Measurements from ENCODE around the gene MAGEF1. TPM values are rescaled to one million over a fixed set of nuclear protein-coding genes. Genes with fewer than 3 reads are reported as not detected.

MAGEF1 gene
- total and polyA plus RNA-seq, 9 donors, result 28.3 to 48.7 (median 39.7) TPM

GRCh38 chr3:184750349-184751083 is 38.7 kb upstream of the MAGEF1 start:
- 74 to 77% (median 77%) methylated on average over 18 of the region's 18 CpGs for WGBS, 3 donors
- DNase-seq, result no peak
- TF ChIP-seq POLR2A (IDR thresholded peaks at IDR 0.05) (no peak), EP300 (IDR thresholded peaks at IDR 0.05) (no peak)

GRCh38 chr3:184749168-184749744 is 37.4 kb upstream of the MAGEF1 start:
- WGBS, 3 donors, result 91 to 93% (median 92%) methylated on average over 2 of the region's 2 CpGs
- Histone ChIP-seq H3K9me3 (no peaks in the 10 kb centered on the region), H3K36me3 (no peaks in the 10 kb centered on the region), H3K4me1 (ENCODE audit: insufficient read depth) (no peaks in the 10 kb centered on the region), H3K27ac (no peak overlapping the region), H3K27me3 (no peaks in the 10 kb centered on the region), H3K4me3 (no peak overlapping the region)
- intact Hi-C loops (cut with DNase I), result no loop called here
- no peak for DNase-seq
- no peak for TF ChIP-seq EP300 (IDR thresholded peaks at IDR 0.05)
- TF ChIP-seq CTCF (IDR thresholded peaks at IDR 0.05), result no peak
- no peak for TF ChIP-seq POLR2A (IDR thresholded peaks at IDR 0.05)

More at GRCh38 chr3:184750349-184751083, 38.7 kb upstream of the MAGEF1 start:
- H3K36me3 ChIP-seq, result no peaks in the 10 kb centered on the region
- no peak overlapping the region for H3K27ac ChIP-seq
- no peaks in the 10 kb centered on the region for H3K27me3 ChIP-seq
- intact Hi-C loops (cut with DNase I), result loop anchor here in 1 of 4 donors (10.0 kb wide), 1 partner anchor 424 kb away; no protein-coding TSS in a partner anchor
- no peak overlapping the region for H3K4me3 ChIP-seq
- H3K4me1 ChIP-seq (ENCODE audit: insufficient read depth), result no peaks in the 10 kb centered on the region
- no peaks in the 10 kb centered on the region for H3K9me3 ChIP-seq

- Histone ChIP-seq H3K4me1 (ENCODE audit: insufficient read depth) (no peaks in the 10 kb centered on the region), H3K27ac (no peak overlapping the region), H3K4me3 (no peak overlapping the region), H3K36me3 (no peaks in the 10 kb centered on the region), H3K9me3 (no peaks in the 10 kb centered on the region), H3K27me3 (no peaks in the 10 kb centered on the region)
- TF ChIP-seq CTCF (IDR thresholded peaks at IDR 0.05) (no peak), EP300 (IDR thresholded peaks at IDR 0.05) (no peak), POLR2A (IDR thresholded peaks at IDR 0.05) (no peak)
- intact Hi-C loops (cut with DNase I), result no loop called here
- 64 to 74% (median 71%) methylated on average over 8 of the region's 8 CpGs for whole genome bisulfite sequencing, 3 donors
- DNase-seq, result peak in 1 of 5 donors; percentile 1
These were observed 36.6 kb upstream of the MAGEF1 start for GRCh38 chr3:184748219-184749135.

- H3K4me3 ChIP-seq, result no peak overlapping the region
- H3K27ac ChIP-seq, result no peak overlapping the region
- WGBS, 3 donors, result 86 to 91% (median 90%) methylated on average over 14 of the region's 14 CpGs
- no peaks in the 10 kb centered on the region for H3K27me3 ChIP-seq
- H3K4me1 ChIP-seq (ENCODE audit: insufficient read depth), result no peaks in the 10 kb centered on the region
- no peaks in the 10 kb centered on the region for H3K36me3 ChIP-seq
- intact Hi-C loops (cut with DNase I), result no loop called here
- no peaks in the 10 kb centered on the region for H3K9me3 ChIP-seq
- TF ChIP-seq EP300 (IDR thresholded peaks at IDR 0.05), result no peak
- TF ChIP-seq POLR2A (IDR thresholded peaks at IDR 0.05), result no peak
- no peak for TF ChIP-seq CTCF (IDR thresholded peaks at IDR 0.05)
- peak in 2 of 5 donors; percentile 3 to 20 for DNase-seq
These were observed 34.6 kb upstream of the MAGEF1 start for GRCh38 chr3:184746131-184747120.
